Stimulated activated naive CD8-positive, alpha-beta T cell treated with anti-CD3 and anti-CD28 coated beads, Interleukin-15, amount 100 ng/mL, for 72 hours (primary cell): ENCODE measurements around the gene PROSER3.
A peak's percentile ranks its signal among the peaks of the same experiment; 100 is the strongest.
"Not testable (repeated sequence)": the region's sequence is repeated elsewhere in the genome, so short reads cannot be mapped to it uniquely, and the experiment has no call there.

Experiments used
- ATAC-seq: fragments of 150-1000 bp; cut with Tn5 transposase; 2 replicates; pipeline ENCODE4 v1.10.0; 2021; ENCODE audit warnings: mild to moderate bottlenecking, moderate library complexity
- DNase-seq, 2 donors: peaks; one replicate each; pipeline ENCODE4 v3.0.0; 2021 to 2022
- H3K27ac Mint-ChIP-seq, 2 donors: one replicate each; pipeline ENCODE4 v1.8.0; 2022; ENCODE audit warnings: mild to moderate bottlenecking in 2 of 2, mixed read lengths in 2 of 2, moderate library complexity in 2 of 2
- H3K27me3 Mint-ChIP-seq: one replicate; pipeline ENCODE4 v1.8.0; 2022; ENCODE audit warnings: mixed read lengths
- H3K4me1 Mint-ChIP-seq: one replicate; pipeline ENCODE4 v1.8.0; 2022; ENCODE audit warnings: mild to moderate bottlenecking, mixed read lengths
- H3K4me3 Mint-ChIP-seq, 2 donors: one replicate each; pipeline ENCODE4 v1.8.0; 2022; ENCODE audit warnings: mild to moderate bottlenecking in 2 of 2, mixed read lengths in 2 of 2, moderate library complexity in 1 of 2
- H3K9me3 Mint-ChIP-seq, 2 donors: one replicate each; pipeline ENCODE4 v1.8.0; 2022; ENCODE audit warnings: mixed read lengths in 2 of 2

The PROSER3 gene

GRCh38 chr19:35772362-35772761, 14.4 kb downstream of the PROSER3 start:
- DNase-seq, H3K9me3 Mint-ChIP-seq, H3K27me3 Mint-ChIP-seq, ATAC-seq, H3K4me3 Mint-ChIP-seq, H3K27ac Mint-ChIP-seq: not testable (repeated sequence)
- peaks cover 30% of the 10 kb centered on the region for H3K4me1 Mint-ChIP-seq

- ATAC-seq, result no peak
- Mint-ChIP-seq H3K9me3 (no peaks in the 10 kb centered on the region), H3K4me3 (no peak overlapping the region)
Observed at GRCh38 chr19:35773020-35773806, 15.2 kb downstream of the PROSER3 start.

GRCh38 chr19:35774274-35775045, 16.5 kb downstream of the PROSER3 start:
- H3K27me3 Mint-ChIP-seq, result no peaks in the 10 kb centered on the region

More at GRCh38 chr19:35773020-35773806, 15.2 kb downstream of the PROSER3 start:
- no peak for DNase-seq
- Mint-ChIP-seq H3K27me3 (no peaks in the 10 kb centered on the region), H3K27ac (no peak overlapping the region), H3K4me1 (peaks cover 26% of the 10 kb centered on the region)

GRCh38 chr19:35775046-35775297, 17.0 kb downstream of the PROSER3 start:
- peak overlapping the region; percentile 85 for H3K4me3 Mint-ChIP-seq
- H3K27ac Mint-ChIP-seq, result no peak overlapping the region
- no peaks in the 10 kb centered on the region for H3K9me3 Mint-ChIP-seq
- peaks cover 23% of the 10 kb centered on the region for H3K4me1 Mint-ChIP-seq
- ATAC-seq, result peak; percentile 7
- no peaks in the 10 kb centered on the region for H3K27me3 Mint-ChIP-seq
- no peak for DNase-seq

More at GRCh38 chr19:35774274-35775045, 16.5 kb downstream of the PROSER3 start:
- no peaks in the 10 kb centered on the region for H3K9me3 Mint-ChIP-seq
- DNase-seq, result no peak
- H3K4me1 Mint-ChIP-seq, result peaks cover 23% of the 10 kb centered on the region
- no peak for ATAC-seq
- no peak overlapping the region for H3K27ac Mint-ChIP-seq
- peak overlapping the region; percentile 85 for H3K4me3 Mint-ChIP-seq

GRCh38 chr19:35775298-35776101, 17.5 kb downstream of the PROSER3 start, which contains the start of gene ARHGAP33:
Gene ARHGAP33, plus strand, starts transcription at chr19:35775564. Its CDS starts 95 bp downstream, at chr19:35775659.
- DNase-seq, result peak; percentile 98 to 99
- H3K4me1 Mint-ChIP-seq, result peaks cover 23% of the 10 kb centered on the region
- no peaks in the 10 kb centered on the region for H3K9me3 Mint-ChIP-seq
- H3K27ac Mint-ChIP-seq, result peak within 1 kb of the TSS; percentile 19 to 78
- peak within 1 kb of the TSS; percentile 85 for H3K4me3 Mint-ChIP-seq
- peak; percentile 96 for ATAC-seq
- H3K27me3 Mint-ChIP-seq, result no peaks in the 10 kb centered on the region

GRCh38 chr19:35776102-35776788, 18.3 kb downstream of the PROSER3 start:
- peak overlapping the region; percentile 19 to 78 for H3K27ac Mint-ChIP-seq
- no peaks in the 10 kb centered on the region for H3K9me3 Mint-ChIP-seq
- peaks cover 23% of the 10 kb centered on the region for H3K4me1 Mint-ChIP-seq
- no peaks in the 10 kb centered on the region for H3K27me3 Mint-ChIP-seq
- DNase-seq (no peak), ATAC-seq (no peak)
- H3K4me3 Mint-ChIP-seq, result peak overlapping the region; percentile 85

- no peak for DNase-seq
- peak overlapping the region in 1 of 2 donors; percentile 36 for H3K27ac Mint-ChIP-seq
- H3K4me1 Mint-ChIP-seq, result peaks cover 23% of the 10 kb centered on the region
- no peaks in the 10 kb centered on the region for H3K9me3 Mint-ChIP-seq
- H3K4me3 Mint-ChIP-seq, result peak overlapping the region in 1 of 2 donors; percentile 18
- no peak for ATAC-seq
- H3K27me3 Mint-ChIP-seq, result no peaks in the 10 kb centered on the region
Observed at GRCh38 chr19:35777086-35777841, 19.3 kb downstream of the PROSER3 start.

- H3K9me3 Mint-ChIP-seq, result no peaks in the 10 kb centered on the region
- H3K27me3 Mint-ChIP-seq, result no peaks in the 10 kb centered on the region
- H3K27ac Mint-ChIP-seq, result no peak overlapping the region
- ATAC-seq (no peak), DNase-seq (no peak)
- H3K4me3 Mint-ChIP-seq, result no peak overlapping the region
- peaks cover 23% of the 10 kb centered on the region for H3K4me1 Mint-ChIP-seq
Observed at GRCh38 chr19:35777961-35778360, 20.0 kb downstream of the PROSER3 start.

- Mint-ChIP-seq H3K27ac (no peak overlapping the region), H3K4me3 (no peak overlapping the region), H3K4me1 (peaks cover 23% of the 10 kb centered on the region), H3K27me3 (no peaks in the 10 kb centered on the region), H3K9me3 (no peaks in the 10 kb centered on the region)
- ATAC-seq (no peak), DNase-seq (no peak)
Observed at GRCh38 chr19:35779033-35779432, 21.1 kb downstream of the PROSER3 start.

- Mint-ChIP-seq H3K9me3 (no peaks in the 10 kb centered on the region), H3K4me1 (peaks cover 14% of the 10 kb centered on the region), H3K27me3 (no peaks in the 10 kb centered on the region), H3K27ac (no peak overlapping the region), H3K4me3 (no peak overlapping the region)
- DNase-seq (no peak), ATAC-seq (no peak)
Observed at GRCh38 chr19:35780058-35780457, 22.1 kb downstream of the PROSER3 start.

- Mint-ChIP-seq H3K9me3 (no peaks in the 10 kb centered on the region), H3K4me1 (peaks cover 12% of the 10 kb centered on the region), H3K27ac (no peak overlapping the region), H3K27me3 (no peaks in the 10 kb centered on the region), H3K4me3 (no peak overlapping the region)
- DNase-seq, result no peak
- ATAC-seq, result no peak
Observed at GRCh38 chr19:35780717-35781116, 22.7 kb downstream of the PROSER3 start.

GRCh38 chr19:35781650-35782049, 23.7 kb downstream of the PROSER3 start:
- DNase-seq, result no peak
- Mint-ChIP-seq H3K27me3 (no peaks in the 10 kb centered on the region), H3K4me1 (peaks cover 3% of the 10 kb centered on the region), H3K27ac (no peak overlapping the region), H3K4me3 (no peak overlapping the region), H3K9me3 (no peaks in the 10 kb centered on the region)
- ATAC-seq, result no peak

GRCh38 chr19:35782589-35782988, 24.6 kb downstream of the PROSER3 start:
- no peaks in the 10 kb centered on the region for H3K27me3 Mint-ChIP-seq
- peak overlapping the region in 1 of 2 donors; percentile 43 for H3K27ac Mint-ChIP-seq

More at GRCh38 chr19:35782589-35782988, 24.6 kb downstream of the PROSER3 start:
- no peak for ATAC-seq
- no peaks in the 10 kb centered on the region for H3K4me1 Mint-ChIP-seq
- H3K4me3 Mint-ChIP-seq, result no peak overlapping the region
- DNase-seq, result no peak
- no peaks in the 10 kb centered on the region for H3K9me3 Mint-ChIP-seq
